HUDEP-2 (cell line): ENCODE measurements around the gene ZCCHC14.

Experiments
- DNase-seq, 76 experiments: peaks; one replicate each; lab custom pipeline; 2025; ENCODE audit not compliant: unreplicated experiment in 76 of 76; lab: John Stamatoyannopoulos, UW

The ZCCHC14 gene

DNA sequence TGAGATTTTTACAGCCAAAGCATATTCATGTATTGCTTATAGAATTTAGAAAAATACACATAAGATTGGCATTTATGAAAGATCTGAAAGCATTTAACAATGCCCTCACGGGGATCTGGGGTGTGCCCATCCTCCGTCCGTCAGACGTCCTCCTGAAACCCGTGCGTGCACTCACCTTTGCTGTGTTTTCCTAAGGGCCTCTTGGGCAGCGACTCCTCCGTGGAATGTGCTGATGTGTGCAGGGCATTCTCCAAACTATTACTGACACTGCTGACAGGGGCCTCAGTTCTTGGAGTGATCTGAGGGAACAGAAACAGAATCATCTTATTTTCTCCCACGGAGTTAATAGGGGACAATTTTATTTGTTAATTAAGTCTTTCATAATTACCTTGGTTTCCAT is 33.0 kb downstream of the ZCCHC14 start:
- no peak for DNase-seq

GRCh38 chr16:87459027-87459426 is 33.8 kb downstream of the ZCCHC14 start:
- DNase-seq: no peak

- DNase-seq: no peak
These were observed 34.4 kb downstream of the ZCCHC14 start for GRCh38 chr16:87458424-87458915.

DNA sequence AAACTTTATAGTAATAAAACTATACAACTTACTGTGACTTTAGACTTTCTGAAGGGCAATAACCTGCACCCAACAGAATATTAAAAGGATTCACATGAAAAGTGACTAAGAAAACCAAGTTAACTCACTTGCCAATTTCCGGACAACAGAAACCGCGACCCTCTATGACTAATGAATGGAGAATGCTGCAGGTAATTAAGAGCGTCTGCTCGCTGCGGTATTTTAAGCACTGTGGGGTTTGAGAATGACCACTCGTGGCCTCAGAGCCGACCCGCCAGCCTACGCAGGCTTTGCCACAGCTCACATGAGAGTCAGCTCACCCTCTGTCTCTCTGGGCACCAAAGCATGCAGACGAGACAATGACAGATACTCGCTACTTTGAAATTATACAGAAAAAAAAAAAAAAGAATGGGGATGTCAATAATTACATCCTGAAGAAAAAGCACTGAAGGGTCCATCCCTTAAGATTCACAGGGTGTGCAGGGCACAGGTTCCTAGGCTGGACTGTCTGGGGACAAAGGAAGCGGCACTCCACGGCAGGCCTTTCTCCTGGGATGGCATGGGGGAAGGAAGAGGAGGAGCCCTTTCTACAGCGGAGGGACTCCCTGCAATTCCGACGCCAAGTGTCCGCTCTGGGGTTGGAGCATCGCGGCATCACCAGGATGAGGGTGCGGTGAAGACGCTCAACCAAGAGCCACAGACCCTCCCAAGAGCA is 35.0 kb downstream of the ZCCHC14 start:
- no peak for DNase-seq

GRCh38 chr16:87457061-87457611 is 35.7 kb downstream of the ZCCHC14 start:
- DNase-seq: no peak

DNA sequence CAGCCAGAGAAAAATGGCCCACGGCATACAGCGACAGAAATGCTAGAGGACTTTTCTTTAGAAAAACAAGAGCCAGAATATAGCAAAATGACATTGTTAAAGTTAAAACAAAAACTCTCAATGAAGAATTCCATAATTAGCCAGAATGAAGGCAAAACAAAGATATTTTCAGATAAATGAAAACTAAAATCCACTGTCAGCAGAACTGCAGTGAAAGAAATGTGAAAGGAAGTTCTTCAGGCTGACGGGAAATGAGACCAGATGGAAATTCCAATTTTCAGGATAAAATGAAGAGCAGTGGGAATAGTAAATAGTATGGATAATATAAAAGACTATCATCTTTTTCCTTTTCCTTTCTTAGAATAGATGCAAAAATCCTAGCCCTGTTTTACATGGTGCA is 38.4 kb downstream of the ZCCHC14 start:
- no peak for DNase-seq

GRCh38 chr16:87453326-87453725 is 39.5 kb downstream of the ZCCHC14 start:
- no peak for DNase-seq

GRCh38 chr16:87451563-87452210 is 41.1 kb downstream of the ZCCHC14 start:
- no peak for DNase-seq

DNA sequence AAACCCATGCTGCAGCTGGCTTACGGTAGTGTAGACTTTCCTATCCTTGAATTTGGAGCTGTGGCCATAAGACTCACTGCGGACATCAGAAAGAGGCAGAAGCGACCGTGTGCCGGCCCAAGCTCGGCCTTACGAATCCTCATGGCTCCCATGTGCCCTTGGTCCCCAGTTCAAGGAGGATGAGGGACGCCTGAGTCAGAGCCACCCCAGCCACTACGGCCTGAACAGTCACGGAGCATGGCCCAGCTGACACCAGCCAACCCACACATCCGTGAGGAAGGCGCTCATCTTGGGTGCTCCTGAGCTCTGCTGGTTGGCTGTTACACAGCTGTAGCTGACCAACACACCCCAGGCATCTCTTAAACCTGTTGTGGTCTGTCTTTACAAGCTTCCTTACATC is 44.0 kb downstream of the ZCCHC14 start:
- no peak for DNase-seq

- DNase-seq: no peak
These were observed 45.5 kb downstream of the ZCCHC14 start for GRCh38 chr16:87447323-87447722.

DNA sequence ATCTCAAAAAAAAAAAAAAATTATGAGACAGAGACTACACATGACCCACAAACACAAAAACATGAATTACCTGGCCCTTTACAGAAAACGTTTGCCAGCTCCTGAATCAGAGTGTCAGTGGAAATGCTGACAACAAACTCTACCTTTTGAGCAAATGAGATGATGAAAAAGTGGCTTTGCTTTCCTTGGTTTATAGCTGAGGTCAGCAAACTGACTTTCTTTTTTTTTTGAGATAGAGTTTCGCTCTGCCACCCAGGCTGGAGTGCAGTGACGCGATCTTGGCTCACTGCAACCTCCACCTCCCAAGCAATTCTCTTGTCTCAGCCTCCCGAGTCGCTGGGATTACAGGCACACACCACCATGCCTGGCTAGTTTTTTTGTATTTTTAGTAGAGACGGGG is 46.3 kb downstream of the ZCCHC14 start:
- DNase-seq: no peak

GRCh38 chr16:87445486-87445885 is 47.3 kb downstream of the ZCCHC14 start:
- DNase-seq: no peak

GRCh38 chr16:87443964-87444363 is 48.9 kb downstream of the ZCCHC14 start:
- no peak for DNase-seq

- no peak for DNase-seq
These were observed 49.8 kb downstream of the ZCCHC14 start for GRCh38 chr16:87443016-87443415.

- no peak for DNase-seq
These were observed 50.2 kb downstream of the ZCCHC14 start for GRCh38 chr16:87442581-87442966.

DNA sequence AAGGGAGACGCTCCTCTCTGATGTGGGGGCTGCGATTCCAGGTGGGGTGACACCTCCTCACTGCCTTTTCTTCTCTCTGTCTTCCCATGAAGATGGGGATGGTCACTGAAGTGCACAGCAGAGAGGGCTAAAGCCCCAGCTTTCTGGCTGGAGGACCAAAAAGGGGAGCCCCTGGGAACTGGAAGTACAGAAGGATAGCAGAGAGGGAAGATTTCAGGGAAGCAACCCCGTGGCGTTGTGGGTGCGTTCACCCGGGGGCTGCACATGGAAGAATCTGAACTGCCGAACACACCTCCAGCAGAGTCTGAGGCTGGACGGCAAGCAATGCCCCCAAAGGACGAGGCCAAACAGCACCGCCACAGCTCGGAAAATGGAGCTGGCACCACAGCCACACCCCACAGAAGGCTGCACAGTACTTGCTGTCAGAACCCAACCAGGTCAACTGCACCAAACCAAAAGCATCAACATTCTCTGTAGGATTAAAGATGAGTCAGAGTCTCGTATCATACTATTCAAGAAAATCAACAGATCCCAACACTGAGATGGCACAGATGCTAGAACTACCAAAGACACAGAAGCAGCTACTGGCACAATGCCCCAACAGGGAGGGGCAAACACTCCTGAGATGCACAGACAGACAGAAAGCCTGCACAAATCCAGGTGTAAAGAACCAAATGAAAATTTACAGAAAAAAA is 50.8 kb downstream of the ZCCHC14 start:
- no peak for DNase-seq

DNA sequence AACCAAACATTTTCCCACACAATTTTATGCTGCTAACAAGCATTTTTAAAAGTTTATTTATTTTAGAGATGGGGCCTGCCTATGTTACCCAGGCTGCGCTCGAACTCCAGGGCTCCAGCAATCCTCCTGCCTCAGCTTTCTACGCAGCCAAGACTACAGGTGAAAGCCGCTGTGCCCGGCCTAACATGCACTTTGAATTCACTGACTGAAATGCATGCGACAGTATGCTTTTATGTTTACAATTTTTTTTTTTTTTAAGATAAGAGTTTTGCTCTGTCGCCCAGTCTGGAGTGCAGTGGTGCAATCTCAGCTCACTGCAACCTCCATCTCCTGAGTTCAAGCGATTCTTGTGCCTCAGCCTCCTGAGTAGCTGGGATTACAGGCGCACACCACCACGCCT is 52.9 kb downstream of the ZCCHC14 start:
- no peak for DNase-seq

GRCh38 chr16:87438611-87438985 is 54.2 kb downstream of the ZCCHC14 start:
- no peak for DNase-seq

DNA sequence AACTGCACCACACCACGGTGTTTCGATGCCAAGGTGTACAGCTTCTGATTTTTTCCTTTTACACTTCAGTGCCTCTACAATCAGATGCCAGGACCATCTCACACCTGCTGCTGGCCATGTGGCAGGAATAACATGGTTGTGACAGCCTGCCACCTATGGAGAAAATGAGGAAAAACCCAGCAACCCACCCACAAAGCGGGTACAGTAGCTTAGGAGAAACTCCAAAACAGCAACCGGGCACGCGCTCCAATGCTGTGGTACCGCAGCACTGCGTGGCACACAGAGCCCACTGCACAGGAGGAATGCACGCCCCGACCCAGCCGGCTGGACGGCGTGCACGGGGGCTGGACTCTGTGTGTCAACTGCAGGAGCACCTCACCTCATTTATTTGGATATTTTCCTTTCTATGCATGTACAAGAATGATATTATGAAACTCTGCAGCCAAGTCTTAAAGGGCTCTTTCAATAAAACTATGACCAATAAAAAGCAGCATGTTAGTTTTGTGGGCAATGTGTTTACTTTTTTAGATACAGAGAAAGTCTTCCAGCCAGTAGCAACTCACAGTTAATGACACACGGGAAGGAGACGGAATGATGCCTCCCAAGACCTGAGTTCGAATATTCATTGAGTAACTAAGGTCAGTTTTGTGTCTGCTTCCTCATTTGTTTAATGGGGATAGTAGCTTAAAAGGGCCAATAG is 54.8 kb downstream of the ZCCHC14 start:
- no peak for DNase-seq

- DNase-seq: no peak
These were observed 55.5 kb downstream of the ZCCHC14 start for GRCh38 chr16:87437327-87437726.
